ENCODE measurements around the gene CES3.

- TF ChIP-seq CTCF (IDR thresholded peaks at IDR 0.05) (no peak), POLR2A (IDR thresholded peaks at IDR 0.05) (no peak)
Observed at GRCh38 chr16:66940236-66940635, 20.8 kb upstream of the CES3 start.

All from ovary (tissue), 3 donors.